K562 (cell line): Measurements from ENCODE around the gene NAA11.

Experiments used
- CBX5 ChIP-seq: IDR thresholded peaks from 2 replicates; pipeline ENCODE4 v1.6.1; 2014; ENCODE audit warnings: low read depth, borderline replicate concordance
- CTCF ChIP-seq, 3 experiments: IDR thresholded peaks in 2 of 3; conservative IDR thresholded peaks in 1 of 3; 2 replicates each; pipeline ENCODE4 v1.5.1; 2011 to 2012; ENCODE audit warnings: low read length in 3 of 3, mild to moderate bottlenecking in 3 of 3, control low read depth in 2 of 3, improper control_type of control experiment in 1 of 3, inconsistent platforms in 1 of 3, low read depth in 1 of 3, mixed read lengths in 1 of 3, moderate library complexity in 1 of 3; ENCODE audit not compliant: insufficient read depth in 2 of 3
- E2F6 ChIP-seq, 2 experiments: IDR thresholded peaks; 2 replicates each; pipeline ENCODE4 v1.6.1; 2011; ENCODE audit warnings: borderline replicate concordance in 1 of 2, control low read depth in 1 of 2, low read depth in 1 of 2, low read length in 1 of 2, mild to moderate bottlenecking in 1 of 2, mixed read lengths in 1 of 2, moderate library complexity in 1 of 2; ENCODE audit not compliant: insufficient read depth in 1 of 2, insufficient read length in 1 of 2, poor library complexity in 1 of 2, severe bottlenecking in 1 of 2; ENCODE audit errors: extremely low read depth in 1 of 2
- FOXP4 ChIP-seq: sonication (generic); formaldehyde crosslinking; IDR thresholded peaks from 2 replicates; pipeline ENCODE4 v1.8.0; 2022; ENCODE audit warnings: mild to moderate bottlenecking, missing genetic modification reagents, borderline replicate concordance
- GABPA ChIP-seq: fragments of 200-800 bp; sonication (Bioruptor generic); conservative IDR thresholded peaks from 2 replicates; pipeline ENCODE4 v1.6.1; 2016; ENCODE audit warnings: low read depth, missing genetic modification characterization, missing compliant biosample characterization
- KAT8 ChIP-seq: fragments of 450-650 bp; IDR thresholded peaks from 2 replicates; pipeline ENCODE4 v1.6.1; 2016; ENCODE audit warnings: low read depth, mild to moderate bottlenecking
- PKNOX1 ChIP-seq: fragments of 450-650 bp; IDR thresholded peaks from 2 replicates; pipeline ENCODE4 v1.6.1; 2016
- REST ChIP-seq, 2 experiments: fragments of 450-650 bp; formaldehyde crosslinking in 1 of 2; IDR thresholded peaks; 2 replicates each; pipeline versions ENCODE4 v1.4.0 to v1.6.1; 2014 to 2020; ENCODE audit warnings: mild to moderate bottlenecking in 2 of 2, borderline replicate concordance in 1 of 2, low read depth in 1 of 2
- ZNF146 ChIP-seq: IDR thresholded peaks from one replicate; pipeline ENCODE4 v1.6.1; 2018; ENCODE audit warnings: missing compliant biosample characterization; ENCODE audit not compliant: unreplicated experiment
- ZNF830 ChIP-seq: fragments of 250-450 bp; sonication (Bioruptor Pico); IDR thresholded peaks from 2 replicates; pipeline ENCODE4 v1.5.0; 2021; ENCODE audit warnings: mild to moderate bottlenecking

GRCh38 chr4:79272126-79272525 is 53.7 kb downstream of the NAA11 start:
- no peak for TF ChIP-seq CTCF (IDR thresholded peaks at IDR 0.05 in 2 of 3, conservative IDR thresholded peaks at IDR 0.05 in 1 of 3; ENCODE audit: insufficient read depth in 2 of 3, low read depth in 1 of 3, low read length in 3 of 3)
- TF ChIP-seq PKNOX1 = no peak
- TF ChIP-seq CBX5 = no peak
- TF ChIP-seq E2F6 (IDR thresholded peaks at IDR 0.05; ENCODE audit: borderline replicate concordance in 1 of 2, extremely low read depth in 1 of 2, insufficient read depth in 1 of 2, insufficient read length in 1 of 2, low read depth in 1 of 2, low read length in 1 of 2, poor library complexity in 1 of 2, severe bottlenecking in 1 of 2) = no peak
- no peak for TF ChIP-seq FOXP4 (CRISPR knock-in tag)
- no peak for TF ChIP-seq ZNF830 (CRISPR knock-in tag)
- TF ChIP-seq GABPA (tag) = no peak
- TF ChIP-seq REST (IDR thresholded peaks at IDR 0.05; ENCODE audit: borderline replicate concordance) = no peak
- TF ChIP-seq REST (CRISPR knock-in tag; IDR thresholded peaks at IDR 0.05; ENCODE audit: low read depth) = no peak
- TF ChIP-seq KAT8 = no peak
- TF ChIP-seq ZNF146 (CRISPR knock-in tag) = no peak
